ENCODE results near the gene CAMTA1.

The CAMTA1 gene

DNA sequence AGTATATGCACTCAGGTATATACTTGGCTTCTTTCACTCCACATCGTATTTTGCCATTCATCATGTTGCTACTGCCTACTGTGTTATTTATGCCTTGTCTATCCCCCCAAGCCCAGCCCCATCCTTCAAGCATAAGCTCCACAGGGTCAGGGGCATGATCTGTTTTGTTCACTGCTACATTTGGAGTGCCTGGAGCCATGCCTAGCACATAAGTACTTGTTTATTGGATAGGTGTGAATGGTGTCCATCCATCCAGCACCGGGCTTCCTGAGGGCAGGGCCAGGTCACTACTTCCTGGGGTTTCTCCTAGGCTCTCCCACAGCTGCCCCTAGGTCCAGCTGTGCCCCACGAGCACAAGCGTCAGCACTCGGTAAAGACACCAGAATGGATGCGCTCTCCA lies 696.8 kb downstream of the CAMTA1 start:
- ChIA-PET CTCF (no interaction called here), POLR2A (no interaction called here)
- DNase-seq (ENCODE audit: extremely low spot score) = no peak
- TF ChIP-seq, protein P1, sequence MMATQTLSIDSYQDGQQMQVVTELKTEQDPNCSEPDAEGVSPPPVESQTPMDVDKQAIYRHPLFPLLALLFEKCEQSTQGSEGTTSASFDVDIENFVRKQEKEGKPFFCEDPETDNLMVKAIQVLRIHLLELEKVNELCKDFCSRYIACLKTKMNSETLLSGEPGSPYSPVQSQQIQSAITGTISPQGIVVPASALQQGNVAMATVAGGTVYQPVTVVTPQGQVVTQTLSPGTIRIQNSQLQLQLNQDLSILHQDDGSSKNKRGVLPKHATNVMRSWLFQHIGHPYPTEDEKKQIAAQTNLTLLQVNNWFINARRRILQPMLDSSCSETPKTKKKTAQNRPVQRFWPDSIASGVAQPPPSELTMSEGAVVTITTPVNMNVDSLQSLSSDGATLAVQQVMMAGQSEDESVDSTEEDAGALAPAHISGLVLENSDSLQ (IDR thresholded peaks at IDR 0.05) = no peak
- no peak for TF ChIP-seq BHLHE40 (IDR thresholded peaks at IDR 0.05; ENCODE audit: borderline replicate concordance)
- no peak for TF ChIP-seq SP1 (IDR thresholded peaks at IDR 0.05)
- TF ChIP-seq L3MBTL2 (conservative IDR thresholded peaks at IDR 0.05) = no peak
- TF ChIP-seq LEF1 (IDR thresholded peaks at IDR 0.05; ENCODE audit: borderline replicate concordance) = no peak
- no peak for TF ChIP-seq SUZ12 (IDR thresholded peaks at IDR 0.05)
- no peak for TF ChIP-seq FOXM1 (IDR thresholded peaks at IDR 0.05; ENCODE audit: borderline replicate concordance)
- no peak for TF ChIP-seq ELF4 (IDR thresholded peaks at IDR 0.05)
- TF ChIP-seq ZNF384 (IDR thresholded peaks at IDR 0.05) = no peak
- TF ChIP-seq CTBP1 (IDR thresholded peaks at IDR 0.05; ENCODE audit: borderline replicate concordance) = no peak
- no peak for TF ChIP-seq FOXA1 (IDR thresholded peaks at IDR 0.05)
- TF ChIP-seq HDGF (IDR thresholded peaks at IDR 0.05; ENCODE audit: borderline replicate concordance) = no peak
- no peak for TF ChIP-seq TARDBP (IDR thresholded peaks at IDR 0.05)
- no peak for TF ChIP-seq ARNT (IDR thresholded peaks at IDR 0.05)
- no peak for TF ChIP-seq FOXK2 (IDR thresholded peaks at IDR 0.05)
- no peak for TF ChIP-seq NFRKB (IDR thresholded peaks at IDR 0.05)

DNA sequence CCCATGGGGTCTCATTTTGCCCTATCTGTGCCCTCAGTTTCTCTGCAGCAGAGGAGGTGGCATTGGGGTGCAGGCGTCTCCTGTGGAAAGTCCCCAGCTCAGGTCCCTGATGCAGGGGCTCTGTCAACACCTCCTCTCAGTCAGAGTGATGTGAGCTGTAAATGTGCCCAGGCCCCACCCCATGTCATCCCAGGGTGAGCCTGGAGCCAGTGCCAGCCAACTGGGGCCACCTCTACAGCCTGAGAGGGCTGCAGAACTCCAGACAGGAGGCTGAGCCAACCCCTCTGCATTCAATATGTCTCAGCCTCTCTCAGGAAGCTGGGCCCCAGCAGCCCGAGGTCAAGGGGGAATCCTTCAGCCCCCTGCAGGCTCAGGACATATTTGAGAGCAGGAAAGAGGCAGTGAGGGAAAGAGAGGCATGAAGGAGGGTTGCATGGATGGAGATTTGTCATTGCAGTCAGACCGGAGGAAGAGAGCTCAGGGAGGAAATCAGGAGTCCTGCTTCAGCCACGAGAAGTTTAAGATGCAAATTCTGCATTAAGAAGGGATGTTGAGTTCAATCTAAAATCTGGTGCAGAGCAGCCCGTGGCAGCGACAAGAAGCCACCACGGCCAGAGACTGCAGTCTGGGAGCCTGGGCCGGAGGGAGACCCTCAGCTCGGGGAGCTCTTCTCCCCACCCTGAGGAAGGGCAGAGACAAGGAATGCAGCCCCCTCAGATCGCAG lies 697.7 kb downstream of the CAMTA1 start:
- no peak for DNase-seq (ENCODE audit: extremely low spot score)
- ChIA-PET CTCF (no interaction called here), POLR2A (no interaction called here)
- TF ChIP-seq LEF1 (IDR thresholded peaks at IDR 0.05; ENCODE audit: borderline replicate concordance) (no peak), BHLHE40 (IDR thresholded peaks at IDR 0.05; ENCODE audit: borderline replicate concordance) (no peak), HDGF (IDR thresholded peaks at IDR 0.05; ENCODE audit: borderline replicate concordance) (no peak), L3MBTL2 (conservative IDR thresholded peaks at IDR 0.05) (no peak), FOXM1 (IDR thresholded peaks at IDR 0.05; ENCODE audit: borderline replicate concordance) (no peak), ELF4 (IDR thresholded peaks at IDR 0.05) (no peak), SUZ12 (IDR thresholded peaks at IDR 0.05) (no peak), FOXA1 (IDR thresholded peaks at IDR 0.05) (no peak), ZNF384 (IDR thresholded peaks at IDR 0.05) (no peak), NFRKB (IDR thresholded peaks at IDR 0.05) (no peak), FOXK2 (IDR thresholded peaks at IDR 0.05) (no peak), CTBP1 (IDR thresholded peaks at IDR 0.05; ENCODE audit: borderline replicate concordance) (no peak), TARDBP (IDR thresholded peaks at IDR 0.05) (no peak), ARNT (IDR thresholded peaks at IDR 0.05) (no peak), SP1 (IDR thresholded peaks at IDR 0.05) (no peak)
- TF ChIP-seq, protein P1 (IDR thresholded peaks at IDR 0.05) = no peak

DNA sequence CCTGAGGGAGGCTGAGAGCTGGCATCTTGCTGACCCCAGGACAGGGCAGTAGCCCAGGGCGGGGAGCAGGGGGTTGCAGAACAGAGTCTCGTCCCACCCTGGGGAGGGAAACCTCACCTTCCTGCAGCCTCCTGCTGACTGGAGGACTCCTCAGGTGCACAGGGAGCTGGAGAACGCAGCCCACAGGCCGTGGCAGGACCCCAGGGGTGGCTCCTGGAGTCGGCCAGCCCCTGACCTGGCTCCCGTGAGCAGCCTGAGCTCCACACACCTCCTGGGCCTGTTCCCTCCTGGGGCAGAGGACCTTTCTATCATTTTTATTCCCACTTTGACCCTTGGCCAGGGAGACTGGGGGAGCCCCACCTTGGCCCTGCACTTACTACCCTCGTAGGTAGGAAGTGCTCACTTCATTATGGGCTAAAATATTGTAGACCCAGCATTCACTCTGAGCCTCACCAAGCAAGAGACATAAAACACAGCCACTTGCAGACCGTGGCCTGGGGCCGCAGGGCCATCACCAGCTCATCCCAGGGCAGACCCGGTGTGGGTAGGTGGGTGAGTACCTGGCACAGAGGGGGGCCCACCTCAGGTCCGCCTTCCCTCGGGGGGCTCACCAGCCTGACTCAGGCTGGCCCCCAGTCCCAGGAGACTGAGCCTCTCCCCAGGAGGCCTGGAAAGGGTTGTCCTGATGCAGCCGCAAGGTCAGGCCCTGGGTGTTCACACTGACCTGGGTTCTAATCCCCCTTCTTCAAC lies 698.6 kb downstream of the CAMTA1 start:
- no peak for DNase-seq (ENCODE audit: extremely low spot score)
- TF ChIP-seq ZNF384 (IDR thresholded peaks at IDR 0.05) = no peak
- TF ChIP-seq, protein P1 (IDR thresholded peaks at IDR 0.05) = no peak
- no peak for TF ChIP-seq FOXM1 (IDR thresholded peaks at IDR 0.05; ENCODE audit: borderline replicate concordance)
- no peak for TF ChIP-seq NFRKB (IDR thresholded peaks at IDR 0.05)
- no peak for TF ChIP-seq ELF4 (IDR thresholded peaks at IDR 0.05)
- no peak for TF ChIP-seq SP1 (IDR thresholded peaks at IDR 0.05)
- TF ChIP-seq FOXK2 (IDR thresholded peaks at IDR 0.05) = no peak
- TF ChIP-seq ARNT (IDR thresholded peaks at IDR 0.05) = no peak
- TF ChIP-seq HDGF (IDR thresholded peaks at IDR 0.05; ENCODE audit: borderline replicate concordance) = no peak
- no peak for TF ChIP-seq LEF1 (IDR thresholded peaks at IDR 0.05; ENCODE audit: borderline replicate concordance)
- no peak for TF ChIP-seq CTBP1 (IDR thresholded peaks at IDR 0.05; ENCODE audit: borderline replicate concordance)
- TF ChIP-seq TARDBP (IDR thresholded peaks at IDR 0.05) = no peak
- no peak for TF ChIP-seq FOXA1 (IDR thresholded peaks at IDR 0.05)
- no peak for TF ChIP-seq L3MBTL2 (conservative IDR thresholded peaks at IDR 0.05)
- no peak for TF ChIP-seq BHLHE40 (IDR thresholded peaks at IDR 0.05; ENCODE audit: borderline replicate concordance)
- no peak for TF ChIP-seq SUZ12 (IDR thresholded peaks at IDR 0.05)
- ChIA-PET POLR2A (no interaction called here), CTCF (no interaction called here)

DNA sequence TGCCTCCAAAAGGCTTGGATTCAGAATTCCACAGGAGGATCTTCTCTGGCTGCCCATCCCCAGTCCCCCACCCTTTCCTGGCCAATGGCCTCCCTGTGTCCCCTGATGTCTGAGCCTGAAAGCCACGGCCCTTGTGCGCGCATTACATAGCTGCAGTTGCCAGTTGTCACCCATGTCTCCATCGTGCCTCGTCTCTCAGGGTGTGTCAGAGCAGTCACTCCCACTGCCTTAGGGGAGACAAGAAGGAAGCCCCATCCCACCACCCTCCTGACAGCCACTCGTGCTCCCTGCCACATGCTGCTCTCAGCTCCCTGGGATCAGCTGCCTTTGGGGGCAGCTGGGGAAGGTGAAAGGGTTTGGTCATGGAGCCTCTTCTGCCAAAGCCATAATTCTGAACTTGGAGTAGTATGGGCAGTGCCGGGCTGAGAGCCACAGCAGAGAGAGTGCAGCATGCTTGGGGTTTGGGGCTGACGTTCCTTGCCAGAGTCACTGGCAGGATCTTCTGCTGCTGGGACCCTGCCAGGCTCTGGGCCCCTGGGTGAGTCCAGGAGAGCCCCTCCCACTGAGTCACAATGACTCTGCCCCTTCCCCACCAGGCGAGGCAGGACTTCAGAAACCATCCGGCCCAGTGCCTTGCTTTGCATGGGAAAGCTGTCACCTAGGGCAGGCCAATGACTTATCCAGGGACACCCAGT lies 700.0 kb downstream of the CAMTA1 start:
- no peak for TF ChIP-seq ZNF384 (IDR thresholded peaks at IDR 0.05)
- TF ChIP-seq FOXM1 (IDR thresholded peaks at IDR 0.05; ENCODE audit: borderline replicate concordance) = no peak
- TF ChIP-seq ELF4 (IDR thresholded peaks at IDR 0.05) = no peak
- no peak for TF ChIP-seq FOXA1 (IDR thresholded peaks at IDR 0.05)
- TF ChIP-seq SP1 (IDR thresholded peaks at IDR 0.05) = no peak
- no peak for TF ChIP-seq TARDBP (IDR thresholded peaks at IDR 0.05)
- no peak for TF ChIP-seq BHLHE40 (IDR thresholded peaks at IDR 0.05; ENCODE audit: borderline replicate concordance)
- TF ChIP-seq ARNT (IDR thresholded peaks at IDR 0.05) = no peak
- no peak for TF ChIP-seq HDGF (IDR thresholded peaks at IDR 0.05; ENCODE audit: borderline replicate concordance)
- CTCF ChIA-PET = interaction anchor here (0.7 kb wide), 1 partner anchor 14 kb away, joined by 3 read pairs; no protein-coding TSS in a partner anchor
- POLR2A ChIA-PET = no interaction called here
- DNase-seq (ENCODE audit: extremely low spot score) = no peak

DNA sequence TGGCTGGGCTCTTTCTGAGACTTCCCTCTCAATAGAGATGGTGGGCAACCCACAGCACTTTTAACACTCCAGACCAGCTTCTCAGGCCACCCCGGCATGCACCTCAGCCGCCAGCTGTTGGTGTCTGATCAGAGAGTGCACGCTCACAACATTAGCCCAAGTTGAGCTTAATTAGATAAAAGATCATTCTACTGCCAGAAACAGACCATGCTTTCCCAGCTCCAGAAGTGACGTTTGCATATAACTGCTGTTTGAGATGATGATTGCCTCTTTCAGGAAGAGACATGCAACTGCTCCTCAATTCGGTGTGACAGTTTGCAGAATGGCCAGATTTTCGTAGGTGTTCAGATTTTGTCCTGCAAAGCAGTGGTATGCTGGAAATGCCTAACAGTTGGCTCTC lies 700.6 kb downstream of the CAMTA1 start:
- TF ChIP-seq ZNF384 (IDR thresholded peaks at IDR 0.05) = no peak
- TF ChIP-seq LEF1 (IDR thresholded peaks at IDR 0.05; ENCODE audit: borderline replicate concordance) = no peak
- no peak for TF ChIP-seq TARDBP (IDR thresholded peaks at IDR 0.05)
- ChIA-PET POLR2A (no interaction called here), CTCF (no interaction called here)
- no peak for DNase-seq (ENCODE audit: extremely low spot score)
